ENCODE data around the gene AHI1.

AHI1 gene

DNA sequence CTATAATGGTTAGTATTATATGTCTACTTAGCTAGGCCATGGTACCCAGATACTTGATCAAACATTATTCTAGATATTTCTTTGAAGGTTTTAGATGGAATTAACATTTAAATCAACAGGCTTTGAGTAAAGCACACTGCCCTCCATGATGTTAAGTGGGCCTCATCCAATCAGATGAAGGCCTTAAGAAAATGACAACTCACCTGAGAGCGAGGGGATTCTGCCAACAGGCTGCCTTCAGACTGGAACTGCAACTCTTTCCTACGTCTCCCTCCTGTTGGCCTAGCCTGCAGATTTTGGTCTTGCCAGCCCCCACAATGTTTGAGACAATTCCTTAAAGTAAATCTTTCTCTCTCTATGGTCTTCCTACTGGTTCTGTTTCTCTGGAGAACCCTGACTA is 137.3 kb downstream of the AHI1 start:
- no peaks in the 10 kb centered on the region for H3K9me3 ChIP-seq (ENCODE audit: control insufficient read depth, insufficient read depth, low read depth, low read length)
- ChIA-PET POLR2A (no interaction called here), CTCF (interaction anchor here (0.6 kb wide), 1 partner anchor 1109 kb away, joined by 3 read pairs; no protein-coding TSS in a partner anchor)
- H3K36me3 ChIP-seq (ENCODE audit: control insufficient read depth in 2 of 2, insufficient read depth in 1 of 2, low read length in 2 of 2) = no peaks in the 10 kb centered on the region; a peak in 1 of 3 replicates
- no peak overlapping the region for H3K27ac ChIP-seq (ENCODE audit: extremely low read depth, low read depth, low read length)
- H3K4me1 ChIP-seq (ENCODE audit: control insufficient read depth, insufficient read depth, low read length) = no peaks in the 10 kb centered on the region
- TF ChIP-seq GFI1B (tag by site-specific recombination; IDR thresholded peaks at IDR 0.05) (no peak), ZNF843 (tag by site-specific recombination; IDR thresholded peaks at IDR 0.05) (no peak), ZBTB7A (tag by site-specific recombination; IDR thresholded peaks at IDR 0.05; ENCODE audit: low read depth) (no peak), ZNF138 (tag by site-specific recombination; IDR thresholded peaks at IDR 0.05; ENCODE audit: borderline replicate concordance) (no peak)
- TF ChIP-seq, protein P1, sequence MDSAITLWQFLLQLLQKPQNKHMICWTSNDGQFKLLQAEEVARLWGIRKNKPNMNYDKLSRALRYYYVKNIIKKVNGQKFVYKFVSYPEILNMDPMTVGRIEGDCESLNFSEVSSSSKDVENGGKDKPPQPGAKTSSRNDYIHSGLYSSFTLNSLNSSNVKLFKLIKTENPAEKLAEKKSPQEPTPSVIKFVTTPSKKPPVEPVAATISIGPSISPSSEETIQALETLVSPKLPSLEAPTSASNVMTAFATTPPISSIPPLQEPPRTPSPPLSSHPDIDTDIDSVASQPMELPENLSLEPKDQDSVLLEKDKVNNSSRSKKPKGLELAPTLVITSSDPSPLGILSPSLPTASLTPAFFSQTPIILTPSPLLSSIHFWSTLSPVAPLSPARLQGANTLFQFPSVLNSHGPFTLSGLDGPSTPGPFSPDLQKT (IDR thresholded peaks at IDR 0.05; ENCODE audit: borderline replicate concordance, low read depth, low read length) = no peak
- no peak overlapping the region for H3K4me3 ChIP-seq (ENCODE audit: low read depth, low read length)

- TF ChIP-seq ZBTB20 (tag by site-specific recombination; IDR thresholded peaks at IDR 0.05) = no peak
- TF ChIP-seq ZNF423 (tag by site-specific recombination; IDR thresholded peaks at IDR 0.05) = no peak
- no peak for TF ChIP-seq YY2 (tag by site-specific recombination; IDR thresholded peaks at IDR 0.05)
- no peak for TF ChIP-seq EGR2 (tag by site-specific recombination; IDR thresholded peaks at IDR 0.05; ENCODE audit: low read depth)
- TF ChIP-seq ZNF16 (tag by site-specific recombination; IDR thresholded peaks at IDR 0.05; ENCODE audit: low read depth) = no peak
- TF ChIP-seq SP2 (tag by site-specific recombination; IDR thresholded peaks at IDR 0.05) = no peak
- TF ChIP-seq ZNF654 (tag by site-specific recombination; IDR thresholded peaks at IDR 0.05; ENCODE audit: low read depth) = no peak
- TF ChIP-seq ZNF639 (tag by site-specific recombination; IDR thresholded peaks at IDR 0.05) = no peak
- no peak for TF ChIP-seq ZNF561 (tag by site-specific recombination; IDR thresholded peaks at IDR 0.05; ENCODE audit: borderline replicate concordance)
- no peak for TF ChIP-seq SP7 (tag by site-specific recombination; IDR thresholded peaks at IDR 0.05)
- no peak for TF ChIP-seq HOXA7 (CRISPR knock-in tag; IDR thresholded peaks at IDR 0.05; ENCODE audit: borderline replicate concordance)
- TF ChIP-seq ZNF549 (tag by site-specific recombination; IDR thresholded peaks at IDR 0.05) = no peak
- no peak for TF ChIP-seq HOXD13 (CRISPR knock-in tag; IDR thresholded peaks at IDR 0.05; ENCODE audit: borderline replicate concordance)
- TF ChIP-seq ZBTB1 (tag by site-specific recombination; IDR thresholded peaks at IDR 0.05) = no peak
- TF ChIP-seq, protein P2, sequence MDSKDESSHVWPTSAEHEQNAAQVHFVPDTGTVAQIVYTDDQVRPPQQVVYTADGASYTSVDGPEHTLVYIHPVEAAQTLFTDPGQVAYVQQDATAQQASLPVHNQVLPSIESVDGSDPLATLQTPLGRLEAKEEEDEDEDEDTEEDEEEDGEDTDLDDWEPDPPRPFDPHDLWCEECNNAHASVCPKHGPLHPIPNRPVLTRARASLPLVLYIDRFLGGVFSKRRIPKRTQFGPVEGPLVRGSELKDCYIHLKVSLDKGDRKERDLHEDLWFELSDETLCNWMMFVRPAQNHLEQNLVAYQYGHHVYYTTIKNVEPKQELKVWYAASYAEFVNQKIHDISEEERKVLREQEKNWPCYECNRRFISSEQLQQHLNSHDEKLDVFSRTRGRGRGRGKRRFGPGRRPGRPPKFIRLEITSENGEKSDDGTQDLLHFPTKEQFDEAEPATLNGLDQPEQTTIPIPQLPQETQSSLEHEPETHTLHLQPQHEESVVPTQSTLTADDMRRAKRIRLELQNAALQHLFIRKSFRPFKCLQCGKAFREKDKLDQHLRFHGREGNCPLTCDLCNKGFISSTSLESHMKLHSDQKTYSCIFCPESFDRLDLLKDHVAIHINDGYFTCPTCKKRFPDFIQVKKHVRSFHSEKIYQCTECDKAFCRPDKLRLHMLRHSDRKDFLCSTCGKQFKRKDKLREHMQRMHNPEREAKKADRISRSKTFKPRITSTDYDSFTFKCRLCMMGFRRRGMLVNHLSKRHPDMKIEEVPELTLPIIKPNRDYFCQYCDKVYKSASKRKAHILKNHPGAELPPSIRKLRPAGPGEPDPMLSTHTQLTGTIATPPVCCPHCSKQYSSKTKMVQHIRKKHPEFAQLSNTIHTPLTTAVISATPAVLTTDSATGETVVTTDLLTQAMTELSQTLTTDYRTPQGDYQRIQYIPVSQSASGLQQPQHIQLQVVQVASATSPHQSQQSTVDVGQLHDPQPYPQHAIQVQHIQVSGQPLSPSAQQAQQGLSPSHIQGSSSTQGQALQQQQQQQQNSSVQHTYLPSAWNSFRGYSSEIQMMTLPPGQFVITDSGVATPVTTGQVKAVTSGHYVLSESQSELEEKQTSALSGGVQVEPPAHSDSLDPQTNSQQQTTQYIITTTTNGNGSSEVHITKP (tag by site-specific recombination; IDR thresholded peaks at IDR 0.05) = no peak
- ChIA-PET CTCF (no interaction called here), POLR2A (no interaction called here)
- Histone ChIP-seq H3K4me1 (ENCODE audit: control insufficient read depth, insufficient read depth, low read length) (no peaks in the 10 kb centered on the region), H3K36me3 (ENCODE audit: control insufficient read depth in 2 of 2, insufficient read depth in 1 of 2, low read length in 2 of 2) (no peaks in the 10 kb centered on the region; a peak in 1 of 3 replicates), H3K27ac (ENCODE audit: extremely low read depth, low read depth, low read length) (no peak overlapping the region), H3K4me3 (ENCODE audit: low read depth, low read length) (no peak overlapping the region), H3K9me3 (ENCODE audit: control insufficient read depth, insufficient read depth, low read depth, low read length) (no peaks in the 10 kb centered on the region)
Measured at GRCh38 chr6:135358985-135359384, 138.6 kb downstream of the AHI1 start.

Measured in HEK293 (cell line).